Measurements from ENCODE around the gene VTI1A. TPM values are rescaled to one million over a fixed set of nuclear protein-coding genes. Genes with fewer than 3 reads are reported as not detected.

The VTI1A gene
- total RNA-seq, 1 experiment from 2014 or later = 22.0 TPM

DNA sequence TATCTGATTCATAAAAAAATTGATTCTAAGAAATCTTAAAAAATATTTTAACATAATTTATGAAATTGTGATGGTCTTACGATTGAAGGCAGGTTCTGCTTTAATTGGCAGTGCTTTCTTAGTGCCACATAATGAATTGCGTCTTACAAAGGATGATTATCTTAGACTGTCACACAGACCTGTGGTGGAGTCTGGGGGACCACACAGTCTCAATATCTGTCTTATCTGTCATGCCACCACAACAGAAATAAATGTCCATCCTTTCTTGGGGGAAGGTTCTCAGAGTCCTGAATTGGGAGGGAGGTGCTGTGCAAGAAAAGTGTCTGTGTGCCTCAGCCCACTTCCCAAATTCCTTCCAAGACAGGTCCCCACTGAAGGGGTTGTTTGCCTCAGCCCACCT, 34.3 kb upstream of the VTI1A start:
- no peaks in the 10 kb centered on the region for H3K79me2 ChIP-seq (ENCODE audit: insufficient read depth, low read length)
- H3K23ac ChIP-seq (ENCODE audit: insufficient read length, low read depth, low read length) = no peak overlapping the region
- Mint-ChIP-seq H3K27me3 (ENCODE audit: low read depth) (peaks cover 15% of the 10 kb centered on the region), H3K36me3 (ENCODE audit: insufficient read depth in 1 of 3, low read depth in 3 of 3) (no peaks in the 10 kb centered on the region), H3K27ac (no peak overlapping the region), H3K4me3 (no peak overlapping the region), H3K9me3 (peaks cover 0 to 4% of the 10 kb centered on the region in 2 experiments; a peak in 2 of 5 replicates), H3K4me1 (no peaks in the 10 kb centered on the region)
- no peak overlapping the region for H2BK5ac ChIP-seq (ENCODE audit: insufficient read length, low read length)
- H3K14ac ChIP-seq (ENCODE audit: insufficient read depth, low read length) = no peak overlapping the region
- H3K4ac ChIP-seq (ENCODE audit: low read depth, low read length) = no peak overlapping the region
- H2BK12ac ChIP-seq (ENCODE audit: insufficient read length, low read depth, low read length) = no peak overlapping the region
- DNase-seq = no peak
- no peak overlapping the region for H4K5ac ChIP-seq (ENCODE audit: insufficient read length, low read depth, low read length)
- no peak overlapping the region for H2BK20ac ChIP-seq (ENCODE audit: low read depth, low read length, poor library complexity, severe bottlenecking)
- no peaks in the 10 kb centered on the region for H3K79me1 ChIP-seq (ENCODE audit: insufficient read depth, low read depth, low read length, poor library complexity, severe bottlenecking)
- no peak overlapping the region for H2BK15ac ChIP-seq (ENCODE audit: low read depth, low read length)
- no CpG with 5 or more reads among the region's 2 CpGs for WGBS (ENCODE audit: extremely low coverage, insufficient read length, low lambda C conversion rate)
- no peaks in the 10 kb centered on the region for H3K27me3 ChIP-seq (ENCODE audit: insufficient read depth, low read length)
- H3K4me2 ChIP-seq (ENCODE audit: insufficient read depth, insufficient read length, low read length) = no peak overlapping the region
- H3K56ac ChIP-seq (ENCODE audit: insufficient read length, low read depth, low read length) = no peak overlapping the region
- H4K8ac ChIP-seq (replicated peaks; ENCODE audit: insufficient read length, low read depth, low read length) = no peak overlapping the region
- no peak overlapping the region for H3K9ac ChIP-seq (ENCODE audit: extremely low read depth, insufficient read length, low read length)
- no peak for TF ChIP-seq CTCF (conservative IDR thresholded peaks at IDR 0.05)
- no peak overlapping the region for H4K91ac ChIP-seq (ENCODE audit: insufficient read length, low read depth, low read length)
- no peak overlapping the region for H3K18ac ChIP-seq (ENCODE audit: insufficient read length, low read depth, low read length)
- H4K20me1 ChIP-seq (ENCODE audit: control insufficient read depth, insufficient read depth, insufficient read length) = no peaks in the 10 kb centered on the region
- no peak overlapping the region for H3K27ac ChIP-seq (ENCODE audit: insufficient read length, low read depth, low read length)
- H2AFZ ChIP-seq (ENCODE audit: low read length) = no peak overlapping the region
- H3K23me2 ChIP-seq (ENCODE audit: insufficient read length, low read depth, low read length, poor library complexity, severe bottlenecking) = no peaks in the 10 kb centered on the region
- H2AK5ac ChIP-seq (ENCODE audit: insufficient read length, low read length) = no peak overlapping the region
- H3T11ph ChIP-seq (ENCODE audit: low read length) = no peak overlapping the region
- no peaks in the 10 kb centered on the region for H3K4me1 ChIP-seq (ENCODE audit: insufficient read depth, low read length)
- H2BK120ac ChIP-seq (ENCODE audit: low read depth, low read length, poor library complexity, severe bottlenecking) = no peak overlapping the region
- H3K9me3 ChIP-seq (ENCODE audit: control insufficient read depth, low read depth, low read length) = no peaks in the 10 kb centered on the region

Measured in H9 (cell line).